Measurements from ENCODE around the gene NXPH4.

Gene NXPH4

GRCh38 chr12:57203791-57204190 is 12.8 kb upstream of the NXPH4 start:
- DNase-seq (ENCODE audit: low read depth), result no peak

GRCh38 chr12:57204454-57204853 is 12.1 kb upstream of the NXPH4 start:
- DNase-seq (ENCODE audit: low read depth), result no peak

GRCh38 chr12:57205186-57205585 is 11.4 kb upstream of the NXPH4 start:
- no peak for DNase-seq (ENCODE audit: low read depth)

- DNase-seq (ENCODE audit: low read depth), result no peak
Observed at GRCh38 chr12:57205931-57206330, 10.7 kb upstream of the NXPH4 start.

- DNase-seq (ENCODE audit: low read depth), result no peak
Observed at GRCh38 chr12:57207731-57208630, 8.6 kb upstream of the NXPH4 start.

GRCh38 chr12:57208631-57209282 is 7.8 kb upstream of the NXPH4 start:
- DNase-seq (ENCODE audit: low read depth), result no peak

GRCh38 chr12:57209916-57210315 is 6.7 kb upstream of the NXPH4 start:
- DNase-seq (ENCODE audit: low read depth), result no peak

GRCh38 chr12:57210461-57210860 is 6.1 kb upstream of the NXPH4 start:
- no peak for DNase-seq (ENCODE audit: low read depth)

- DNase-seq (ENCODE audit: low read depth), result no peak
Observed at GRCh38 chr12:57210926-57211692, 5.5 kb upstream of the NXPH4 start.

- no peak for DNase-seq (ENCODE audit: low read depth)
Observed at GRCh38 chr12:57211791-57212700, 4.5 kb upstream of the NXPH4 start.

- DNase-seq (ENCODE audit: low read depth), result no peak
Observed at GRCh38 chr12:57212701-57213057, 3.9 kb upstream of the NXPH4 start.

- DNase-seq (ENCODE audit: low read depth), result peak; percentile 75
Observed at GRCh38 chr12:57213058-57213715, 3.4 kb upstream of the NXPH4 start.

- DNase-seq (ENCODE audit: low read depth), result no peak
Observed at GRCh38 chr12:57213763-57214397, 2.7 kb upstream of the NXPH4 start.

- DNase-seq (ENCODE audit: low read depth), result peak; percentile 52
Observed at GRCh38 chr12:57214398-57214781, 2.2 kb upstream of the NXPH4 start.

- DNase-seq (ENCODE audit: low read depth), result no peak
Observed at GRCh38 chr12:57215065-57215464, 1.5 kb upstream of the NXPH4 start.

- DNase-seq (ENCODE audit: low read depth), result no peak
Observed at GRCh38 chr12:57215668-57216013, 953 bp upstream of the NXPH4 start.

- no peak for DNase-seq (ENCODE audit: low read depth)
Observed at GRCh38 chr12:57216921-57217879, 606 bp downstream of the NXPH4 start.

GRCh38 chr12:57218030-57218853 is 1.6 kb downstream of the NXPH4 start:
- no peak for DNase-seq (ENCODE audit: low read depth)

All from stimulated activated CD4-positive, alpha-beta T cell treated with anti-CD3 and anti-CD28 coated beads, Interleukin-2, amount 100 ng/mL, for 4 hours (primary cell).